Muscle layer of duodenum (tissue), 2 donors: ENCODE results near the gene LINGO4.

ENCODE experiments used
- H3K27ac ChIP-seq: one replicate; pipeline ENCODE4 v1.7.0; 2013; ENCODE audit warnings: mild to moderate bottlenecking, low read length
- H3K27me3 ChIP-seq: one replicate; pipeline ENCODE4 v1.7.0; 2013; ENCODE audit warnings: low read depth, mild to moderate bottlenecking, control low read depth, low read length
- H3K36me3 ChIP-seq, 2 donors: one replicate each; pipeline ENCODE4 v1.7.0; 2013; ENCODE audit warnings: low read length in 2 of 2, control low read depth in 1 of 2, mild to moderate bottlenecking in 1 of 2; ENCODE audit not compliant: insufficient read depth in 2 of 2, control insufficient read depth in 1 of 2
- H3K4me1 ChIP-seq, 2 donors: one replicate each; pipeline ENCODE4 v1.7.0; 2013; ENCODE audit warnings: low read length in 2 of 2, mild to moderate bottlenecking in 2 of 2, control low read depth in 1 of 2, moderate library complexity in 1 of 2; ENCODE audit not compliant: insufficient read depth in 2 of 2, control insufficient read depth in 1 of 2
- H3K4me3 ChIP-seq, 2 donors: one replicate each; pipeline ENCODE4 v1.7.0; 2013; ENCODE audit warnings: low read length in 2 of 2, low read depth in 1 of 2, mild to moderate bottlenecking in 1 of 2
- H3K9me3 ChIP-seq, 2 donors: one replicate each; pipeline ENCODE4 v1.7.0; 2013; ENCODE audit warnings: low read length in 2 of 2, control low read depth in 1 of 2, mild to moderate bottlenecking in 1 of 2; ENCODE audit not compliant: control insufficient read depth in 1 of 2
- donor health status: healthy.

Gene LINGO4

DNA sequence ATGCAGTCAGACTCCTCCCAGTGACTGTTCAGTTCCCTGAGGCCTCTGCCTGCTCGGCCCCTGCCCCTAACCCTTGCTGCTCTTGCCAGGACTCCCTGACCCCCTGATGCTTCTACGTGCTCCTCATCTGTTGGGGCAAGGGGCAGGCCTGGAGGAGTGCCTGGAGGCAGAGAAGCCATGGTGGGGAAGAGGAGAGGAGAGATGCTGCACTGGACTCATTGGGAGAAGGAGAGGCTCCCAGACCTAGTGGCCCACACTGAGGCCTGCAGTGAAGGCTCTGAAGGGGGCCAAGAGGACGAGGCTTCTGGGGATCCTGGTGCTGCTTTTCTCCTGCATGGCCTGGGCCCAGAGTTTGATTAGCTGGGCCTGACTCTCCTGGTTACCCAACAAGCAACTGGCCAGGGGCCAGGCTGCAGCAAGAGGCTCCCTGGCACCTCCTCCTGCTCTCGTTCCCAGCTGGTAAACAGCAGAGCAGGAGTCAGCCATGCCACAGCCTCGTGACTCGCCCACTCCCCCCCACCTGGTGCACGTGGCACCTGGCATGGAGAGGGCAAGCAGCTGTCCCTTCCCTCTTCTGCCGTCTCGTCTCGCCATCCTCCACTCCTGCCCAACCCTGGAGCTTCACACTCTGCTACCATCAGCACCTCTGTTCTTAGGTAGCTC lies 27.2 kb upstream of the LINGO4 start:
- H3K4me3 ChIP-seq = no peak overlapping the region
- H3K9me3 ChIP-seq = no peaks in the 10 kb centered on the region
- H3K36me3 ChIP-seq = no peaks in the 10 kb centered on the region
- peak overlapping the region; percentile 8 for H3K27ac ChIP-seq
- peaks cover 8 to 9% of the 10 kb centered on the region in 2 donors for H3K4me1 ChIP-seq
- peaks cover 7% of the 10 kb centered on the region for H3K27me3 ChIP-seq

GRCh38 chr1:151831605-151832004 lies 26.4 kb upstream of the LINGO4 start, which contains the start of gene RORC:
TSS of gene RORC (minus strand) at chr1:151831802. CDS start at chr1:151831764, 38 bp downstream.
- Histone ChIP-seq H3K36me3 (no peaks in the 10 kb centered on the region), H3K4me3 (peak within 1 kb of the TSS in 1 of 2 donors; percentile 48), H3K9me3 (no peaks in the 10 kb centered on the region), H3K4me1 (peaks cover 6 to 9% of the 10 kb centered on the region in 2 donors), H3K27me3 (peaks cover 3% of the 10 kb centered on the region), H3K27ac (peak within 1 kb of the TSS; percentile 90)

- Histone ChIP-seq H3K4me1 (peaks cover 6 to 9% of the 10 kb centered on the region in 2 donors), H3K4me3 (peak overlapping the region in 1 of 2 donors; percentile 48), H3K27me3 (peaks cover 3% of the 10 kb centered on the region), H3K9me3 (no peaks in the 10 kb centered on the region), H3K36me3 (no peaks in the 10 kb centered on the region), H3K27ac (peak overlapping the region; percentile 90)
These were observed 26.0 kb upstream of the LINGO4 start for GRCh38 chr1:151831256-151831591.

DNA sequence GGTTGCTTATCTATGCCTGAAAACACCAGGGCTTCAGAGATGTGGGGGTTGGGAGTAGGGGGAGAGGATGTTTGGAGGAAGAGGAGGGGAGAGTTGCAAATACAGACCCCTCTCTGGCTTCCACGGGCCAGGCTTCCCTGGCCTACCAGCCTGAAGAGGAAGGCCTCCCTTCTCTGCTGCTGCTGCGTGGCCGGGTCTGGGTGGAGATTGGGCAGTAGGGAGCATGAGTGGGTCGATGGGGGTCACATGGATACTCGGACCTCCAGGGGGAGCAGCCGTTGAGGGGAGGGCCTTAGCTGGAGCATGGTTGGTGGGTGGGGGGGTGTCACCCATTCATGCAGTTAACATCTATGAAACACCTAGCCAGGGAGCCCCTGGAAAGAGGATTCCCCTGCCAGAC lies 24.8 kb upstream of the LINGO4 start:
- Histone ChIP-seq H3K36me3 (no peaks in the 10 kb centered on the region), H3K27me3 (peaks cover 3% of the 10 kb centered on the region), H3K9me3 (no peaks in the 10 kb centered on the region), H3K4me3 (no peak overlapping the region), H3K27ac (no peak overlapping the region), H3K4me1 (peaks cover 4 to 6% of the 10 kb centered on the region in 2 donors)

GRCh38 chr1:151829352-151830046 lies 24.3 kb upstream of the LINGO4 start:
- H3K9me3 ChIP-seq = no peaks in the 10 kb centered on the region
- peaks cover 3% of the 10 kb centered on the region for H3K27me3 ChIP-seq
- no peak overlapping the region for H3K4me3 ChIP-seq
- H3K36me3 ChIP-seq = no peaks in the 10 kb centered on the region
- peaks cover 4 to 6% of the 10 kb centered on the region in 2 donors for H3K4me1 ChIP-seq
- H3K27ac ChIP-seq = peak overlapping the region; percentile 8

DNA sequence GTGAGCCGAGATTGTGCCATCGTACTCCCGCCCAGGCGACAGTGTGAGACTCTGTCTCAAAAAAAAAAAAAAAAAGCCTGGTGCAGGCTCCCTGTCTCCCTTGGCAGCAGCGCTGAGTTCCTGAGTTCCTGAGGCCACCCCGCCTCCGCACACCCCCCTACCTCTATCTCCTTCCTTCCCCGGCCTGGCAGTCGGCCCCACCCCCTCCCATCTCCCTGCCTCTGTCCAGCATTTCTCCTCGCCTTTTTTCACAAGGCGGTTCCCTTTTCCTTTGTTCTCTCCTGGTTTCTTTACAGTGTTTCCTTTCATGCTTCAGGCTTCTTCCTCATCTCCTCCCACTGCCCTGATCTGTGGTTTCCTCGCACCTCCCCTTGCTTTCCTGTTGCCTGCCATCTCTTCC lies 23.7 kb upstream of the LINGO4 start:
- Histone ChIP-seq H3K27ac (no peak overlapping the region), H3K36me3 (no peaks in the 10 kb centered on the region), H3K27me3 (peaks cover 3% of the 10 kb centered on the region), H3K4me3 (no peak overlapping the region), H3K9me3 (no peaks in the 10 kb centered on the region), H3K4me1 (peaks cover 4 to 6% of the 10 kb centered on the region in 2 donors)

- no peak overlapping the region for H3K4me3 ChIP-seq
- peaks cover 4 to 6% of the 10 kb centered on the region in 2 donors for H3K4me1 ChIP-seq
- no peaks in the 10 kb centered on the region for H3K36me3 ChIP-seq
- no peak overlapping the region for H3K27ac ChIP-seq
- no peaks in the 10 kb centered on the region for H3K9me3 ChIP-seq
- H3K27me3 ChIP-seq = peaks cover 3% of the 10 kb centered on the region
These were observed 22.6 kb upstream of the LINGO4 start for GRCh38 chr1:151827853-151828252.

- Histone ChIP-seq H3K4me3 (no peak overlapping the region), H3K27ac (no peak overlapping the region), H3K9me3 (no peaks in the 10 kb centered on the region), H3K27me3 (peaks cover 3% of the 10 kb centered on the region), H3K4me1 (peaks cover 0 to 4% of the 10 kb centered on the region in 2 donors), H3K36me3 (no peaks in the 10 kb centered on the region)
These were observed 20.8 kb upstream of the LINGO4 start for GRCh38 chr1:151825751-151826660.

- no peak overlapping the region for H3K4me3 ChIP-seq
- H3K9me3 ChIP-seq = no peaks in the 10 kb centered on the region
- peaks cover 3% of the 10 kb centered on the region for H3K27me3 ChIP-seq
- peaks cover 0 to 4% of the 10 kb centered on the region in 2 donors for H3K4me1 ChIP-seq
- no peak overlapping the region for H3K27ac ChIP-seq
- no peaks in the 10 kb centered on the region for H3K36me3 ChIP-seq
These were observed 20.0 kb upstream of the LINGO4 start for GRCh38 chr1:151825204-151825603.

- Histone ChIP-seq H3K4me3 (no peak overlapping the region), H3K4me1 (no peaks in the 10 kb centered on the region), H3K9me3 (no peaks in the 10 kb centered on the region), H3K27ac (no peak overlapping the region), H3K36me3 (no peaks in the 10 kb centered on the region), H3K27me3 (no peaks in the 10 kb centered on the region)
These were observed 18.0 kb upstream of the LINGO4 start for GRCh38 chr1:151823175-151823574.

DNA sequence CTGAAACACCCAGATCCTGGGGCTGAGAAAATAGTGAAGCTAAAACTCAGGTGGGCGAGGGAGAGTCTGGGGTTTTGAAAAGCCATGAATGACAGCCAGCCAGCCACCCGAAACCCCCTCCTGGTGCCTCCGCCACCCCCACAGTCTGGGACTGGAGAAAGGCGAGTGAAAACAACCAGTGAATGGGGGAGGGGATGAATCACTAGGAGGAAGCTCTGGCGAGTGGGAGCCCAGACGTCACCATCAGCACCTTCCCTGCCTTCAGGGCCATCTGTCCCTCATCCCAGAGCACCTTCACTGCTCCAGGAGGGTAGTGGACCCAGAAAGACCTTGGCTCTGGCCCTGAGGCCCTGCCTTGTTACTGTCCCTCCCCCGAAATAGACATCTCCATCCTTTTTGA lies 17.2 kb upstream of the LINGO4 start:
- Histone ChIP-seq H3K4me1 (no peaks in the 10 kb centered on the region), H3K27me3 (no peaks in the 10 kb centered on the region), H3K9me3 (no peaks in the 10 kb centered on the region), H3K4me3 (no peak overlapping the region), H3K36me3 (no peaks in the 10 kb centered on the region), H3K27ac (no peak overlapping the region)
